Measurements from ENCODE around the gene PEX14. TPM values are rescaled to one million over a fixed set of nuclear protein-coding genes. Genes with fewer than 3 reads are reported as not detected.
A peak's percentile ranks its signal among the peaks of the same experiment; 100 is the strongest.

Gene PEX14
- total and polyA plus RNA-seq, 4 donors: 9.5 to 26.9 (median 19.7) TPM

- peaks cover 70% of the 10 kb centered on the region for H3K36me3 ChIP-seq (ENCODE audit: control insufficient read depth, insufficient read depth, low read length)
- H3K9me3 ChIP-seq (ENCODE audit: control insufficient read depth, insufficient read depth, low read length): no peaks in the 10 kb centered on the region
- H3K27me3 ChIP-seq (ENCODE audit: control insufficient read depth, insufficient read depth, low read length): no peaks in the 10 kb centered on the region
- no peak for DNase-seq (ENCODE audit: low read depth in 4 of 6, low spot score in 6 of 6)
- no peak overlapping the region for H3K27ac ChIP-seq (ENCODE audit: low read depth, low read length)
- H3K4me3 ChIP-seq (ENCODE audit: low read depth, low read length): no peak overlapping the region
- H3K4me1 ChIP-seq (ENCODE audit: control insufficient read depth, insufficient read depth, low read length): no peaks in the 10 kb centered on the region
- 58% methylated on average over 22 of the region's 29 CpGs for WGBS (ENCODE audit: insufficient coverage)
Measured at GRCh38 chr1:10657088-10657847, 182.5 kb downstream of the PEX14 start.

- Histone ChIP-seq H3K9me3 (ENCODE audit: control insufficient read depth, insufficient read depth, low read length) (no peaks in the 10 kb centered on the region), H3K4me1 (ENCODE audit: control insufficient read depth, insufficient read depth, low read length) (peaks cover 9% of the 10 kb centered on the region), H3K27ac (ENCODE audit: low read depth, low read length) (no peak overlapping the region), H3K27me3 (ENCODE audit: control insufficient read depth, insufficient read depth, low read length) (no peaks in the 10 kb centered on the region), H3K36me3 (ENCODE audit: control insufficient read depth, insufficient read depth, low read length) (peaks cover 65% of the 10 kb centered on the region), H3K4me3 (ENCODE audit: low read depth, low read length) (no peak overlapping the region)
- 72% methylated on average over 13 of the region's 19 CpGs for WGBS (ENCODE audit: insufficient coverage)
- DNase-seq (ENCODE audit: low read depth in 4 of 6, low spot score in 6 of 6): no peak
Measured at GRCh38 chr1:10658396-10659066, 183.8 kb downstream of the PEX14 start.

DNA sequence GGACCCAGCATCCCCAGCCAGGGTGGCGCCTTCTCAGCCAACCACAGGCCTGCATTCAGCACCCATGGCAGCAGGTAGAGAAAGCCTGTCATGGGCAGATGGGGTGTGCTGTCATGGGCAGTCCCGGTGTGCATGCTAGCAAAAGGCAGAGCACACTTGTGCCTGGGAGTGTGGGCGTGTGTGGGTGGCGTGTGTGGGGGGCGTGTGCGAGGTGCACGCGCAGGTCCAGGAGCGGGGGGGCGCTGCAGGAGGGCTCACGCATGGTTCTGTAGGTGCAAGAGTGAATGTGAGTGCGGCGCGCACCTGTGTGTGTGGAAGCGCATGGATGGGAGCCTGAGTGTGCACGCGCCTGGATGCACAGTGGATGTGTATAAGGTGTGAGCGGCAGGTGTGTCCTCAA is 184.5 kb downstream of the PEX14 start:
- no peak overlapping the region for H3K4me3 ChIP-seq (ENCODE audit: low read depth, low read length)
- no peak overlapping the region for H3K27ac ChIP-seq (ENCODE audit: low read depth, low read length)
- peaks cover 62% of the 10 kb centered on the region for H3K36me3 ChIP-seq (ENCODE audit: control insufficient read depth, insufficient read depth, low read length)
- 97% methylated on average over 16 of the region's 18 CpGs for WGBS (ENCODE audit: insufficient coverage)
- no peak for DNase-seq (ENCODE audit: low read depth in 4 of 6, low spot score in 6 of 6)
- H3K27me3 ChIP-seq (ENCODE audit: control insufficient read depth, insufficient read depth, low read length): no peaks in the 10 kb centered on the region
- peaks cover 16% of the 10 kb centered on the region for H3K4me1 ChIP-seq (ENCODE audit: control insufficient read depth, insufficient read depth, low read length)
- H3K9me3 ChIP-seq (ENCODE audit: control insufficient read depth, insufficient read depth, low read length): no peaks in the 10 kb centered on the region

- Histone ChIP-seq H3K27ac (ENCODE audit: low read depth, low read length) (no peak overlapping the region), H3K27me3 (ENCODE audit: control insufficient read depth, insufficient read depth, low read length) (no peaks in the 10 kb centered on the region), H3K36me3 (ENCODE audit: control insufficient read depth, insufficient read depth, low read length) (peaks cover 64% of the 10 kb centered on the region), H3K4me3 (ENCODE audit: low read depth, low read length) (no peak overlapping the region), H3K9me3 (ENCODE audit: control insufficient read depth, insufficient read depth, low read length) (no peaks in the 10 kb centered on the region), H3K4me1 (ENCODE audit: control insufficient read depth, insufficient read depth, low read length) (peaks cover 21% of the 10 kb centered on the region)
- 93% methylated on average over 41 of the region's 52 CpGs for WGBS (ENCODE audit: insufficient coverage)
- DNase-seq (ENCODE audit: low read depth in 4 of 6, low spot score in 6 of 6): no peak
Measured at GRCh38 chr1:10659646-10660540, 185.1 kb downstream of the PEX14 start.

DNA sequence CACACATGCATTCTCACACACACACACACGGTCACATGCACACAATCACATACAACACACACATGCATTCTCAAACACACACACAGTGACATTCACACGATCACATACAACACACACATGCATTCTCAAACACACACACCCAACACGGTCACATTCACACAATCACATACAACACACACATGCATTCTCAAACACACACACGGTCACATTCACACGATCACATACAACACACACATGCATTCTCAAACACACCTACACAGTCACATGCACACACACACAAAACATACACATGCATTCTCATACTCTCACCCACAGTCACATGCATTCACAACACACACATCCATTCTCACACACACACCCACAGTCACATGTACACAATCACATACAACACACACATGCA is 186.7 kb downstream of the PEX14 start:
- H3K27ac ChIP-seq (ENCODE audit: low read depth, low read length): no peak overlapping the region
- WGBS (ENCODE audit: insufficient coverage): 93% methylated on average over 5 of the region's 5 CpGs
- peaks cover 31% of the 10 kb centered on the region for H3K4me1 ChIP-seq (ENCODE audit: control insufficient read depth, insufficient read depth, low read length)

DNA sequence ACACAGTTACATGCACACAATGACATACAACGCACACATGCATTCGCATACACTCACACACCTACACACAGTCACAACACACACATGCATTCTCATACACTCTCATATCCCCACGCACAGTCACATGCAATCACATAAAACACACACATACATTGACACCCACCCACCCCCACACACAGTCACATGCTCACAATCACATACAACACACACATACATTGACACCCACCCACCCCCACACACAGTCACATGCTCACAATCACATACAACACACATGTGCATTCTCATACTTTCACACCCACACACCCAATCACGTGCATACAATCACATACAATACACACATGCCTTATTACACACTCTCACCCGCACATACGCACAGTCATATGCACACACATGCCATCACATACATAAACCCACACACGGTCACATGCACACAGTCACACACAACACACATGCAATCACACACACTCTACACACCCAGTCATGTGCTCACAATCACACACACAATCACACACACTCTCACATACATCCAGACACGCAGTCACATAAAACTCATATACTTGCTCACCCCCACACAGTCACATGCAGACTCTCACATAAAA is 187.4 kb downstream of the PEX14 start:
- peaks cover 10% of the 10 kb centered on the region for H3K27me3 ChIP-seq (ENCODE audit: control insufficient read depth, insufficient read depth, low read length)
- WGBS (ENCODE audit: insufficient coverage): 95% methylated on average over 8 of the region's 8 CpGs
- peaks cover 38% of the 10 kb centered on the region for H3K4me1 ChIP-seq (ENCODE audit: control insufficient read depth, insufficient read depth, low read length)
- no peak overlapping the region for H3K4me3 ChIP-seq (ENCODE audit: low read depth, low read length)
- H3K9me3 ChIP-seq (ENCODE audit: control insufficient read depth, insufficient read depth, low read length): no peaks in the 10 kb centered on the region
- DNase-seq (ENCODE audit: low read depth in 4 of 6, low spot score in 6 of 6): no peak
- no peak overlapping the region for H3K27ac ChIP-seq (ENCODE audit: low read depth, low read length)
- peaks cover 54% of the 10 kb centered on the region for H3K36me3 ChIP-seq (ENCODE audit: control insufficient read depth, insufficient read depth, low read length)

More for the DNA sequence above, 186.7 kb downstream of the PEX14 start:
- DNase-seq (ENCODE audit: low read depth in 4 of 6, low spot score in 6 of 6): no peak
- Histone ChIP-seq H3K36me3 (ENCODE audit: control insufficient read depth, insufficient read depth, low read length) (peaks cover 58% of the 10 kb centered on the region), H3K27me3 (ENCODE audit: control insufficient read depth, insufficient read depth, low read length) (peaks cover 6% of the 10 kb centered on the region), H3K4me3 (ENCODE audit: low read depth, low read length) (no peak overlapping the region), H3K9me3 (ENCODE audit: control insufficient read depth, insufficient read depth, low read length) (no peaks in the 10 kb centered on the region)

DNA sequence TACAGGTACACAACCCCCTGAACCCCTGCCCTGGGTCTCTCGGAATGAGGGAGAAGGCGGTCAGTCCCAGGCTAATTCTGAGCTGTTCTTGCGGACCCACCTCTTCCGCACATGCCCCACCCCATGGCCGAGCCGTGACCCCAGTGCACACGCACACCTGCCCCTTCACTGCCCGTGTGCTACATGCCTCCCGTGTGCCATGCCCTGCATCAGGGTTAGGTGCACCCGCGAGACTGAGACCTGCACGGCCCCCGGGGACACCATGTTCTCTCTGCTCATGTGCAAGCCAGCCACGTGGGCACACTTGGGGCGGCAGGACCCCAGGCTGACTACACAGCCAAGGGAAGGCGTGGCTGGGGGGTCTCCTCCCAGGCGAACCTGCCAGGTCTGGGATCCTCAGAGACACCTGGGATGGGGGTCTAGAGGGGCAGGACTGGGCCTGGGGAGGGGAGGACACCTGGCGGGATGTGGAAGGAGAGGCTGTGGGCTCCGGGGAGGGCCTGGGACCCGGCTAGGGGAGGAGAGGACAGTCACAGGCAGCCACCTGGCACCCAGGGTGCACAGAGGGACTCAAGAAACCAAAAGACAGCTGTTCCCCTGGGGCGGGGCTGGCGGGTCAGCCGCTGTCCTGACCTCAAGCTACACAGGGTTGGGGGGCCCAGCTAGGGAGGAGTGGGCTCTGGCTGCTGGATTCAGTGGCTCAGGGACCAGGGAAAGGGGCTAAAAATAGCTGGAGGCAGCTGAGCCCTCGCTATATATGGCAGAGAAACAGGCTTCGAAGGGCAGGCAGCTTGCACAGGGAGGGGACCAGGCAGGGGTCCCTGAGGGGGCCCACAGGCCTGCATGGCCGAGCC is 188.3 kb downstream of the PEX14 start:
- Histone ChIP-seq H3K27me3 (ENCODE audit: control insufficient read depth, insufficient read depth, low read length) (peaks cover 10% of the 10 kb centered on the region), H3K4me1 (ENCODE audit: control insufficient read depth, insufficient read depth, low read length) (peaks cover 47% of the 10 kb centered on the region), H3K27ac (ENCODE audit: low read depth, low read length) (peak overlapping the region; percentile 73), H3K4me3 (ENCODE audit: low read depth, low read length) (no peak overlapping the region), H3K36me3 (ENCODE audit: control insufficient read depth, insufficient read depth, low read length) (peaks cover 54% of the 10 kb centered on the region), H3K9me3 (ENCODE audit: control insufficient read depth, insufficient read depth, low read length) (no peaks in the 10 kb centered on the region)
- WGBS (ENCODE audit: insufficient coverage): 68% methylated on average over 26 of the region's 26 CpGs
- DNase-seq (ENCODE audit: low read depth in 4 of 6, low spot score in 6 of 6): no peak

DNA sequence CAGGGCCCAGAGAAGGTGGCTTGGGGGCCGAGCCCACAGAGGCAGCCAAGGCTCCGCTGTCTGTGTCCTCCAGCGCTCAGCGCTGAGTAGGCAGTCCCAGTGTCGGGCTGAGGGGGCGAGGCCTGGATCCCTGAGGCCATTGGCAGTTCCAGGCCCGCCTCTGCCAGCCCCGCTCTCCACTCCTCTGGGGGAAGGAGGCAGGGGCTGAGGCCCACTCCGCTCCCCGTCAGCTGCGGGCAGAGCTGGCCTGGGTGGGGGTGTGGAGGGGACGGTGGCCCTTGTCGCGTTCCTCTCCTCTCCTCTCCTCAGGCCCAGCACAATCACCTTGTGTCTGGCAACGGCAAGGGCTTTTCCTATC is 188.9 kb downstream of the PEX14 start:
- DNase-seq (ENCODE audit: low read depth in 4 of 6, low spot score in 6 of 6): peak in 4 of 6 donors; percentile 54 to 87 (median 70)
- Histone ChIP-seq H3K36me3 (ENCODE audit: control insufficient read depth, insufficient read depth, low read length) (peaks cover 48% of the 10 kb centered on the region), H3K9me3 (ENCODE audit: control insufficient read depth, insufficient read depth, low read length) (no peaks in the 10 kb centered on the region), H3K4me1 (ENCODE audit: control insufficient read depth, insufficient read depth, low read length) (peaks cover 53% of the 10 kb centered on the region), H3K27me3 (ENCODE audit: control insufficient read depth, insufficient read depth, low read length) (peaks cover 12% of the 10 kb centered on the region), H3K27ac (ENCODE audit: low read depth, low read length) (peak overlapping the region; percentile 73), H3K4me3 (ENCODE audit: low read depth, low read length) (no peak overlapping the region)
- WGBS (ENCODE audit: insufficient coverage): 2% methylated on average over 7 of the region's 15 CpGs
